GM18520 (cell line): ENCODE data around the gene IL16.
"Not testable (repeated sequence)": the region's sequence is repeated elsewhere in the genome, so short reads cannot be mapped to it uniquely, and the experiment has no call there.

Source experiments
- ATAC-seq: cut with Tn5 transposase; IDR thresholded peaks from one replicate; pipeline ENCODE4 v1.9.1; 2021; ENCODE audit not compliant: unreplicated experiment

IL16 gene

DNA sequence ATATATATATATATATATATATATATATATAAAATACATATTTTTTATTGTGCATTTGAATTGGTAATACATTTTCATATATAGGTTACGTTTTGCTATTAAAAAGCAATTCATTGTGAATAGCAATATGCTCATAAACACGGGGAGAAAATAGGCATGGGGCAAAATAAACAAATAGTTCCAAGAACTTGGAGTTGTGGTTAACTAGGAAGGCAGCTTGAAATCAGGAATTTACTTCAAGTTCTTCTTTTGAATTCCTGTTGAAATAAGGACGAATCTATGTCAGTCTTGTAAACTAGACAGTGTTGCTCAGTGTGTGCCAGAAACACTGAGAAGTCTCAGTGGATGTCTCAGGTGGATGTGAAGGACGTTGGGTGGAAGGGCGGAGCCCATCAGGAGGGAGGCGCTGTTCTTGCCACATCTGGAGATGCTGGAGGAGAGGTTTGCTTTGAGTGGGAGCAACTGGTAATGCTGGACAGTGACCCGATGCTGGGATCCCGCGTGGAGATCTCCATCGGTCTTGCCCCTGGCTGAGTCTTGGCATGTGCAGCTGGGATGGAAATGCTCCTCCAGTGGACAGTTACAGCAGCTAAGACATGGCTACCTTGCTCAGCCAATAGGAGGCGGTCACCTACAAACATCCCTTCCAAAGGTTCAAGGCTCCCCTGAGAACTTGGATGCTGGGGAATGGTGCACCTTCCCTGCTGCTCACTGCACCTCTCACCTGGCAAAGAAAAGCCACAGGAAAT is 2.5 kb downstream of the IL16 start:
- no peak for ATAC-seq

DNA sequence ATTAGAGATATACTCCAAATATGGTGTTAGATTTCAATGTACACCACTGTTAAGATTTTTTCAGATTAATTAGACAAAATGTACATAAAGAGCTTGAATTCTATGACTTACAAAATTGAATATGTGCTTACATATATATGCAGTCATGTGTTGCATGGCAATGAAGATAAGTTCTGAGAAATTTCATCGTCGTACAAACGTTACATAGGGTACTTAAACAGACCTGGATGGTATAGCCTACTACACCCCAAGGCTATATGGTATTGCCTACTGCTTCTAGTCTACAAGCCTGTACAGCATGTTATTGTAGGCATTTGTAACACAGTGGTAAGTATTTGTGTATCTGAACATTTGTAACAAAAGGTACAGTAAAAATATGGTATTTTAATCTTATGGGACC is 9.3 kb downstream of the IL16 start:
- no peak for ATAC-seq

DNA sequence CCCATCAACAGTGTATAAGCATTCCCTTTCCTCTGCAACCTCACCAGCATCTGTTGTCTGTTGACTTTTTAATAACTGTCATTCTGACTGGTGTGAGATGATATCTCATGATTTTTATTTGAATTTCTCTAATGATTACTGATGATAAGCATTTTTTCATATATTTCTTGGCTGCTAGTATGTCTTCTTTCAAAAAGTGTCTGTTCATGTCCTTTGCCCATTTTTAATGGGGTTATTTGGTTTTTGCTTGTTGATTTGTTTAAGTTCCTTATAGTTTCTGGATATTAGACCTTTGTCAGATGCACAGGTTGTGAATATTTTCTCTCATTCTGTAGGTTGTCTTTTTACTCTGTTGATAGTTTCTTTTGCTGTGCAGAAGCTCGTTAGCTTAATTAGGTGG is 11.3 kb downstream of the IL16 start:
- ATAC-seq, result not testable (repeated sequence)

DNA sequence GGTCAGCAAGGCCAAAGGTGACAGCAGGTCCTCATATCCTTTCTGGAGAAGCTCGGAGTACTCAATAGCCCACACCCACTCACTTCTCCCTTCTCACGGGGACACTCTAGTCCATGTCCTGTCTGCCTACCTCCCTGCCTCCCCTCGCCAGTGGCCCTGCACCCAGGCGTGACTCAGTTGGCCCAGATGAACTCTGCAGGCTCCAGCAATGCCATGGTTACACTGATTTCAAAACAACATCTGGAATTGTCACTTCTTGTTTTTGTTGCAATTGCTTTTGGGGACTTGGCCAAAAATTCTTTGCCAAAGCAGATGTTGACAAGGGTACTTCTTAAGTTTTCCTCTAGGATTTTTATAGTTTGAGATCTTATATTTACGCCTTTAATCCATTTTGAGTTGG is 13.0 kb downstream of the IL16 start:
- ATAC-seq, result no peak

DNA sequence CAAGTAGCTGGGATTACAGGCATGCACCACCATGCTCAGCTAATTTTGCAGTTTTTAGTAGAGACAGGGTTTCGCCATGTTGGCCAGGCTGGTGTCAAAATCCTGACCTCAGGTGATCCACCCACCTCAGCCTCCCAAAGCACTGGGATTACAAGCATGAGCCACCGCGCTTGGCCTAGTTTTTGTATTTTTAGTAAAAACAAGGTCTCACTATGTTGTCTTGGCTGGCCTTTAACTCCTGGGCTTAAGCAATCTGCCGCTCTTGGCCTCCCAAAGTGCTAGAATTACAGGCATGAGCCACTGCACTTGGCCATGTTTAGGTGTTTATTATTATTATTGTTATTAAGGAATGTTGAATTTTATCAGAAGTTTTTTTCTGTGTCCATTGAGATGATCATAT is 14.7 kb downstream of the IL16 start:
- no peak for ATAC-seq

DNA sequence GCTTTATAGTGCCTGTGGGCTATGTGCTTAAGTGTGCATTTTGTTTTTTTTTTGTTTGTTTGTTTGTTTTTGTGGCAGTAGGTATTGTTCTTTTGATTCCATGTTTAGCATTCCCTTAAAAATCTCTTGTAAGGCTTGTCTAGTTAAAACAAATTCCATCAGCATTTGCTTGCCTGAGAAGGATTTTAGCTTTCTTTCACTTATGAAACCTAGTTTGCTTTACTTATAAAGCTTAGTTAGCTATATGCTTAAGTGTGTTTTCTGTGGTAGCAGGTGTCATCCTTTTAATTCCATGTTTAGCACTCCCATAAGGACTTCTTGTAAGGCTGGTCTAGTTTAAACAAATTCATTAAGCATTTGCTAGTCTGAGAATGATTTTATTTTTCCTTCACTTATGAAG is 17.3 kb downstream of the IL16 start:
- no peak for ATAC-seq

DNA sequence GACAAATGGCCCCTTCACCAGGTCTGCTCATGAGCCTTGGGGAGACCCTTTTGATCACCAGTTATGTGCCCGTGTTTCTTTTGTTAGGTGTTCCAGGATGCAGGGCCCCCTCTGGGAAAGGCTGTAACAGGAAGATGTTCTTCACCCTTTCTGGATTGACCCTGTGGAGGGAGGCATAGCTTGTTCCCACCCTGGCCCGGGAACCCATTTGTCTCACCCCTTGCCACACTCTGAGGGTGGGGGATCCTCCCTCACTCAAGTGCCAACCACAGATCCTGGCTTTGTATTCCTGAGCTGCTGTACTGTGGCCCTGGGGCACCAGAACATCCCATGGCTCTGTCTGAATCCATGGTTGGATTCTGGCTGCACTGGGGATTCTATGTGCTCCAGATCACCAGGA is 18.9 kb downstream of the IL16 start:
- ATAC-seq, result no peak

DNA sequence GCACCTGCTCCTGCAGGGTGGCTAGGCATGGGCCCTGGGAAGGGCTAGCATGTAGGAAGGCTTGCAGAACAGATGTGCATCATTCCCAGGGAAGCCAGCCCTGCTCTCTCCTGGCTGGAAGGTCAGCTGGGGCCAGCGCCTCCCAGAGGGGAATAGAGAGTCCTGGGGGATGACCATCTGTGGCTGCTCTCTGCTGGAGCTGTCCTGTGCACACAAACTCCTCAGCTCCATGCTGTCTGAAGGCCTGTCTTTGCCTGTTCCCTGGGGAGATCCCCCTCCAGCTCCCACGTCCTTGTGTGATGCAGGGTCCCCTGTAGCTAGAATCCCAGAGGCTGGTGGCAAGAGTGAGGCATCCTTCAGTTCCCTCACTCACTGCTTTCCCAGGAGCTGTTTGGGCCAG is 19.3 kb downstream of the IL16 start:
- ATAC-seq, result no peak

DNA sequence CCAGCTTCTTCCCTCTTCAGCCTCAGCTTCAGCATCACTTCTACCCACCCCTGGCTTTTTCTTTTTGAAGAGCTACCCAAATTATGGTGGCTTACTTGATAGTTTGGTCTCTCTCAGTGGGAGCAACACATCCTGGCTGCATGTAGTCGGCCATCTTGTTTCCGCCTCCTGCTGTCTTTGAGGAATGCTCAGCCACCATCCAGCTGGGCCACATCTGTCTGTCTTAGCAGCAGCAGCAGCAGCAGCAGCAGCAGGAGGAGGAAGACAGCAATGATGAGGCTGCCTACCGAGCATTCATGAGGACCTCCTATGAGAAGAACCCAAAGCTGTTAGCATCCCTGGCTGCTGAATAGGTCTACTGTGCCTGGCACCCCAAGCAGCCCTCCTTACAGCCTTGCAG is 19.7 kb downstream of the IL16 start:
- no peak for ATAC-seq

DNA sequence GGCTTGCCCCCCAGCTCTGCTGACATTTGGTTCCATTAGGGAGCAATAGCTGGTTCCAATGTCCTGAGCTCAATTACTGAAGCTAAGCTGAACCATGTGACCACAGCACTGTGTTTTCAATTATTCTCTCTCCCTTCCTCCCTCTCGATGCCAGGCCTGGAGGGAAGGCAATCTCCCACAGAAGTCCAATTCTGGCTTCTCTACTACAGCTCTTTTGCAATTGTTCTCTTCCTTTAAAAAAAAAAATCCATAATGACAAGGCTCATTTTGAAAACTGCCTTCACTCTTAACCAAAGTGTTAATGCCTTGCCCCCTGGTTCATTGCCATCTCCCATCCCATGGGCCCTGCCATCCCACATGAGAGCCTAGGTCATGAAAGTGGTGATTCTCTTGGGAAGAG is 24.8 kb downstream of the IL16 start:
- ATAC-seq, result no peak

DNA sequence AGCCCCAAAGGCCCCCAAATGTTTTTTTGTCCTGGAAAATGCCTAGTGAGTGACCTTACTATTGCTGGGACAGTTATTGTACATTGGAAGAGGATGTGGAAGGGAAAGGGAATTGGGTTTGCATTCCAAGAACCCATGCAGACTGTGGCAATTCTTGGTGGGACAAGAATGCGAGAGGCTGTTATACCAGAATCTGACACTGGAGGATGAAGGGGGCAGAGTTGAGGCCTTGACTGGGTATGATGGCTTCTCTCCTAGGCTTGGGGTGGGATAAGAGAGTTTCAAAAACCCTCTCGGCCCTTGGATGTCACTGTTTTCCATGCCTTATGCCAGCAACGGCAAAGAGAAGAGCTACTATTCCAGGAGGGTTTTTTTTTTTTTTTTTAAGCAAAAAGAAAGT is 25.3 kb downstream of the IL16 start:
- no peak for ATAC-seq

DNA sequence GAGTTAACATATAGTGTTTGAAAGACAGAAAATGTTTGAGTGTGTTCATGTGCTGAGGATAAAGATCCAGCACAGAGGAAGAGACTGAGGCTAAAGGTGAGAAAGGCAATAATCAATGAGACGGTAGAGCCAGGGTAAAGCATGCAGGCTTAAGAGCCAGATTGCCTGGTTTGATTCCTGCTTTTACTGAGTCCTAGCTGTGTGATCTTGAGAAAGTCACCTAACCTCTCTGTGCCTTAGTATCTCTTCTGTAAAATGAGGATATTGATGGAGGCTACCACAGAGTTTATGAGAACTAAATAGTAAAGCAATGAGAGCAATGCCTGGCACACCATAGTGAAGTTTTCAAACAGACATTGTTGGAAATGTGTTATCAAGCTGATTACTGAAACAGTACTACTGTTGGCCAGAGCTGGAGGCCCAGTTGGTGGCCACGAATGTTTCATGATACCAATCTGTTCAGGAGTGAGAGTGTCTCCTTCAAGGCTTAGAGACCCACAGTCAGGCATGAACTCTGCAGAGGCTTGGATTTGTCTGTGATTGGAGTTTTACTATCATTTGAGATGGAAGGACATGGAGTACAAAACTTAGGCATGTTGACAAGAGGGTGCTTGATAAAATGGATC is 26.8 kb downstream of the IL16 start:
- no peak for ATAC-seq

DNA sequence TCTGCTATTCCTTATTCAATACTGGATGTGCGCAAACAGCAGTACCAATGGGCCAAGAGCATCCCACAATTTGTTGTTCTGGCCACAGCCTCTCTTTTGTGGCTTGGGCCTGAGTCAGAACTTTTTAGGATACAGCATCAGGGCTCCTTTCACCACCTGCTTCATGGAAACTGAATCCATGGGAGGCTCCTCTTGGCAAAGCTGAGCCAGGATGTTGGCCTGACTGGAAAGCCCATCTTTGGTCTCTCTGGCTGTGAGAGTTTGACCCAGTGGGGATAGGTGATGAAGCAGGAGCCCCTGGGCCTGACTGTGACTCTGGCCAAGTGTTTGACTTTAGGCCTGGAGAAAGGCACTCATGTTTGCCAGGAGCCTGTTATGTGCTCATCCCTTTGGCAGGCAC is 27.6 kb downstream of the IL16 start:
- ATAC-seq, result no peak

DNA sequence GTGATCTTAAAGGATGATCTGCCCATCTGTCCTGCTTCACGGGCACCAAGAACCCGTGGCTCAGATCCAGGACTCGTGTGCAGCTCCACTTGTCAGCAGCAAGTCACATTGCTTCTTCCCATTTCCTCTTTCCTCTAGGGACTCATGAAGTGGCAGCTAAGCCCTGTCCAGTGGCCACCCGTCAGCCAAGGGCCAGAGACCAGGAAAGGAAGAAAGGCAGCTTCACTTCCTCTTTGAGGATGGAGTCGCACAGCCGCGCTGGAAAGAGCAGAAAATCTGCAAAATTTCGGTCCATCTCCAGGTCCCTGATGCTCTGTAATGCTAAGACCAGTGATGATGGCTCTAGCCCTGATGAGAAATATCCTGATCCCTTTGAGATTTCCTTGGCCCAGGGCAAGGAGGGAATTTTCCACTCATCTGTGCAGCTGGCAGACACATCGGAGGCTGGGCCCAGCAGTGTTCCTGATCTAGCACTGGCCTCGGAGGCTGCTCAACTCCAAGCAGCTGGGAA is 28.5 kb downstream of the IL16 start:
- ATAC-seq, result no peak

DNA sequence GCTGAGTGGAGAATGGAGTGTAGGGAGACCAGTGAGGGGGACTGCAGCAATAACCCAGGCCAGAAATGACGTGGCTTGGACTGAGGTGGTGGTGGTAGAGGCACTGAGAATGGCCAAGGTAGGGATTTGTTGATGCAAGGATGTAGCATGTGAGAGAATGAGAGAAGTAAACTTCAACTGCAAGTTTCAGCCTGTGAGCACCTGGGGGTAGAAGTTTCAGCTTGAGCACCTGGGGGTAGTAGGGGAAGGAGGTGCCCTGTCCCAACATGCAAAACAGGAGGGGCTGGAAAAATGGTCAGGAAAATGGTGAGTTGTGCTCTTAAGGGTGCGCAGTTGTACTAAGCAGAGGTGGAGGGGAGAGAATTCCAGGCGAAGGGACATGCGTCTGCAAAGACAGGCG is 31.0 kb downstream of the IL16 start:
- ATAC-seq, result no peak

DNA sequence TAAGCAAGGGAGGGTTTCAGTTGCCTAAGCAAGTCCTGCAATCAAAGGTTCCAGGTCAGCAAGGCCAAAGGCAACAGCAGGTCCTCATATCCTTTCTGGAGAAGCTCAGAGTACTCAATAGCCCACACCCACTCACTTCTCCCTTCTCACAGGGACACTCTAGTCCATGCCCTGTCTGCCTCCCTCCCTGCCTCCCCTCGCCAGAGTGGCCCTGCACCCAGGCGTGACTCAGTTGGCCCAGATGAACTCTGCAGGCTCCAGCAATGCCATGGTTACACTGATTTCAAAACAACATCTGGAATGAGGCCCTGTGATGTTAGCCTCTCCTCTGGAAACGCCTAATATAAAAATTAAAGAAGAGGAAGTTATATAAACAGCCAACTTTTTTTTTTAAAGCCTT is 32.9 kb downstream of the IL16 start:
- no peak for ATAC-seq

DNA sequence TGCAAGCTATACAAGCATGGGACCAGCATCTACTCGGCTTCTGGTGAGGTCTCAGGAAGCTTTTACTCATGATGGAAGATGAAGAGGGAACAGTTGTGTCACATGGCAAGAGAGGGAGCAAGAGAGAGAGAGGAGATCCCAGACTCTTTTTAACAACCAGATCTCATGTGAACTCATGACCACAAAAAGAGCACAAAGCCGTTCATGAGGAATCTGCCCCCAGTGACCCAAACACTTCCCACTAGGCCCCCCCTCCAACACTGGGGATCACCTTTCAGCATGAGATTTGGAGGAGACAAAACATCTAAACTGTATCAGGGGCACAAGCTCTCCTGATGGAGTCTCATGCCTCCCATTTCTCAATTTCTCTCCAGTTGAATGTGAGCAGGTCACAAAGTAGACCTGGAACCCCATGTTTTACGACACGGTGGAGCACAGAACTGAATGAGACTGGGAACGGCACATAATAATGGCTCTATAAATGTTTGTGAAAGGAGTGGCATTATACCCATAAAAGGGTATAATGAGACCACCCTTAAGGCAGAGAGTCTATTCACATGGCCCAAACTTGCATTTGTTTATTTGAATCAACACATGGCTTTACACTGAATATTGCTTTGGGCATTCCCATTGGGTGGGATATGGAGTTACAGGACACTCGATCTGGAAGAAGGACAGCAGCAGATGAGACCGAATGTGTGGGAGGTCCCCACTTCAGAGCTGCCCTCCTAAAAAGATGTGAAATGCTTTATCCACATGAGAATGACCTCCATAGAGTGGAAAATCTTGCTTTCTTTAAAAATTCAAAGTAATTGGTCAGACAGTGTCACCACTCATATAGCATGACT is 38.8 kb downstream of the IL16 start:
- ATAC-seq, result no peak

DNA sequence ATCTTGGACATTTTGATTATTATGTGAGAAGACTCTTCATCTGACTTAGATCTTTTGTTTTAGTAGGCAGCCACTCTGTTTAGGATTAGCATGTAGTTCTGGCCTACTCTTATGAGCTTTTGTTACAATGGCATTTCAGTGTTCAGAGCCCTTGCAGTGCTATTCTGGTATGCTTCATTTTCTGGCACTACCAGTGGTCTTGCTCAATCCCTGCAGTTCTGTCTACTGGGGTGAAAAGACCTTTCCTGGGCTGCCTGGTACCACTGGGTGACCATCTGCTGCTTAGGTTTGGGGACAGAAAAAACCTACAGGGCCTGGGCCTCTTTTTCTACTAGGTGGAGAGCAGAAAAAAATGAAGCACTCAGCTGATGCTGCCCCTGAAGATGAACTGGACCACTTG is 42.5 kb downstream of the IL16 start:
- no peak for ATAC-seq

DNA sequence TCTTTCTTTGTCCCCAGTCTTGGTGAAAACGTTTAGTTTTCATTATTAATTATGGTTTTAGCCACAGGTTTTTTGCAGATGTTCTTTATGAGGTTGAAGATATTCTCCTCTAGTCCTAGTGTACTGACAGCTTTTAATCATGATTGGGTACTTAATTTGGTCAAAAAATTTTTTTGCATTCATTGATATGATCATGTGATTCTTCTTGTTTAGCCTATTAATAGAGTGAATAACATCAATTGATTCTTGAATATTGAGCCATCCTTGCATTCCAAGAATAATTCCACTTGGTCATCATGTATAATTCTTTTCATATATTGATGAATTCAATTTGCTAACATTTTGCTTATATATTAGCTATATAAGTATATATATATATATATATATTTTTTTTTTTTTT is 46.1 kb downstream of the IL16 start:
- no peak for ATAC-seq

DNA sequence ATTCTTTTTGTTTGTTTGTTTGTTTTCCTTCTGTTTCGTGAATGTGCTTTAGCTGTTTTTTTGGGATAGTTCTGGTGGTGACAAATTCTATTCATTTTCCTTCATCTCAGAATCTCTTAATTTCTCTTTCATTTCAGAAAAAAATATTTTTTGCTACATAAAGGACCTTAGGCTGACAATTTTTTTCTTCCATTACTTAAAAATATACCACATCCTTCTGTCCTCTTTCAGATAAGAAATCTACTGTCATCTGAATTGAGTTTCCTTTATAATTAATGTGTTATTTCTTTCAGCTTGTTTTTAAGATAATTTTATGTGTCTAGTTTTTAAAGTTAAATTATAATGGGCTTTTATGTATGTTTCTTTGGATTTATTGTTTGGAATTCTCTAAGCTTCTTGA is 47.6 kb downstream of the IL16 start:
- no peak for ATAC-seq

DNA sequence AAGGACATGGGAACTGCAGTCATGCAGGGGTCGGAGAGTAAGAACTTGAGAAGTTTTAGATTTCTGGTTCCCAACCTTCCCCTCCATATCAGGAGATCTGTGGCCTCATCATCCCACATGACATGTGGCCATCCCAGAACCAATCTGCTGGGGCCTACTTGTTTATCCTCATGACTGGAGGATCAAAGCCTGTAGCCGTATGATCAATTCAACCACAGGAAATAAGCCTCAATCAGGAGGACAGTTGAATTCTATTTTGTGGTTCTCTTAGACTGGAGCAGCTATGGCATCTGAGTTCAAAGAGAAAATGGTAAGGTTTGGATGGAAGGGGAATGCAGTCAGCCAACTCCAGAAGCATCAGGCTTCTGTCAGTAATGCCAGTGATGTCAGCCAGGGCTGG is 57.2 kb downstream of the IL16 start:
- ATAC-seq, result no peak
